Adipose tissue (tissue), 3 donors: ENCODE data around the gene ZNF747. TPM values are rescaled to one million over a fixed set of nuclear protein-coding genes. Genes with fewer than 3 reads are reported as not detected.
"Not testable (repeated sequence)": the region's sequence is repeated elsewhere in the genome, so short reads cannot be mapped to it uniquely, and the experiment has no call there.

Source experiments
- H3K27ac ChIP-seq: one replicate; pipeline ENCODE4 v1.5.1; 2013; ENCODE audit warnings: low read depth, low read length
- WGBS, 3 donors: extraction: QIAGEN DNeasy Blood & Tissue Kit; methylation state at CpG; one replicate each; pipeline ENCODE4 v1.1.7; 2013; 5-methylcytosine and 5-hydroxymethylcytosine counted together
- polyA plus RNA-seq, 3 donors: library from polyadenylated mRNA; stranded (reverse); fragments of 200-250 nt; gene quantifications; one replicate each; pipeline ENCODE4 v1.2.3, GENCODE V29; 2013
- donor health status: healthy with polysubstance abuse.
- donor health status: Bipolar disorder and iron deficiency.
- donor health status: healthy.

The ZNF747 gene
- polyA plus RNA-seq, 3 donors = 3.8 to 6.1 (median 5.3) TPM

GRCh38 chr16:30539000-30539964, 4.6 kb upstream of the ZNF747 start:
- H3K27ac ChIP-seq = no peak overlapping the region
- WGBS, 3 donors = 51 to 84% (median 80%) methylated on average over 8 of the region's 8 CpGs

- not testable (repeated sequence) for H3K27ac ChIP-seq
- 90 to 92% (median 90%) methylated on average over 13 of the region's 13 CpGs for WGBS, 3 donors
Measured at GRCh38 chr16:30536391-30537024, 1.9 kb upstream of the ZNF747 start.

GRCh38 chr16:30535777-30536190, 1.1 kb upstream of the ZNF747 start:
- H3K27ac ChIP-seq = no peak overlapping the region
- 24 to 28% (median 25%) methylated on average over 12 of the region's 12 CpGs for WGBS, 3 donors

GRCh38 chr16:30535106-30535776, 583 bp upstream of the ZNF747 start:
- no peak overlapping the region for H3K27ac ChIP-seq
- WGBS, 3 donors = 2 to 7% (median 2%) methylated on average over 18 of the region's 18 CpGs

- WGBS, 3 donors = 10 to 15% (median 15%) methylated on average over 28 to 29 of the region's 29 CpGs
- peak overlapping the region; percentile 75 for H3K27ac ChIP-seq
Measured at GRCh38 chr16:30533748-30534367, 800 bp downstream of the ZNF747 start.

GRCh38 chr16:30533146-30533522, 1.5 kb downstream of the ZNF747 start:
- 49 to 79% (median 71%) methylated on average over 11 of the region's 11 CpGs for WGBS, 3 donors
- H3K27ac ChIP-seq = no peak overlapping the region

- no peak overlapping the region for H3K27ac ChIP-seq
- 94 to 95% (median 94%) methylated on average over 55 to 57 of the region's 57 CpGs for WGBS, 3 donors
Measured at GRCh38 chr16:30532285-30533145, 2.1 kb downstream of the ZNF747 start.

GRCh38 chr16:30530163-30531037, 4.3 kb downstream of the ZNF747 start:
- no peak overlapping the region for H3K27ac ChIP-seq
- 72 to 81% (median 80%) methylated on average over 13 of the region's 13 CpGs for WGBS, 3 donors

- 56 to 76% (median 75%) methylated on average over 4 of the region's 4 CpGs for WGBS, 3 donors
- H3K27ac ChIP-seq = no peak overlapping the region
Measured at GRCh38 chr16:30528799-30529457, 5.7 kb downstream of the ZNF747 start.

GRCh38 chr16:30527635-30528178, 7.0 kb downstream of the ZNF747 start:
- H3K27ac ChIP-seq = peak overlapping the region; percentile 67
- 9 to 10% (median 9%) methylated on average over 14 of the region's 14 CpGs for WGBS, 3 donors

- peak overlapping the region; percentile 85 for H3K27ac ChIP-seq
- 1% methylated on average over 55 to 79 of the region's 79 CpGs for WGBS, 3 donors
Measured at GRCh38 chr16:30526823-30527634, 7.6 kb downstream of the ZNF747 start.

- WGBS, 3 donors = 1% methylated on average over 49 to 73 of the region's 73 CpGs
- peak within 1 kb of the TSS; percentile 85 for H3K27ac ChIP-seq
Measured at GRCh38 chr16:30526137-30526822, 8.4 kb downstream of the ZNF747 start, which contains the start of gene ZNF768. Gene ZNF768 (minus strand): TSS chr16:30526566. CDS start chr16:30526413, 153 bp downstream.

GRCh38 chr16:30525844-30526136, 8.9 kb downstream of the ZNF747 start:
- H3K27ac ChIP-seq = no peak overlapping the region
- 45 to 54% (median 49%) methylated on average over 4 of the region's 4 CpGs for WGBS, 3 donors

- 93 to 95% (median 95%) methylated on average over 60 of the region's 60 CpGs for WGBS, 3 donors
- H3K27ac ChIP-seq = no peak overlapping the region
Measured at GRCh38 chr16:30524575-30525568, 9.8 kb downstream of the ZNF747 start.
